Iris pigment epithelial cell (primary cell): ENCODE results near the gene TCF7.

ENCODE experiments used
- DNase-seq: peaks from one replicate; pipeline ENCODE4 v3.0.0-alpha.2; 2011; ENCODE audit warnings: low read depth

TCF7 gene

GRCh38 chr5:134177369-134178095 is 63.1 kb downstream of the TCF7 start:
- DNase-seq, result peak; percentile 14

GRCh38 chr5:134178096-134178419 is 63.6 kb downstream of the TCF7 start:
- no peak for DNase-seq

GRCh38 chr5:134183481-134183880 is 69.0 kb downstream of the TCF7 start:
- no peak for DNase-seq

GRCh38 chr5:134184155-134185135 is 70.0 kb downstream of the TCF7 start:
- DNase-seq, result peak; percentile 40

- DNase-seq, result no peak
Observed at GRCh38 chr5:134188092-134188491, 73.6 kb downstream of the TCF7 start.

- no peak for DNase-seq
Observed at GRCh38 chr5:134189031-134189430, 74.5 kb downstream of the TCF7 start.

GRCh38 chr5:134195666-134196065 is 81.2 kb downstream of the TCF7 start:
- DNase-seq, result no peak
